HepG2 (cell line): ENCODE results near the gene HSD11B2. TPM values are rescaled to one million over a fixed set of nuclear protein-coding genes. Genes with fewer than 3 reads are reported as not detected.

ENCODE experiments used
- ATAD3A ChIP-seq: sonication (generic); formaldehyde crosslinking; IDR thresholded peaks from 2 replicates; pipeline ENCODE4 v1.4.0; 2020; ENCODE audit warnings: missing genetic modification reagents
- DMAP1 ChIP-seq: IDR thresholded peaks from 2 replicates; pipeline ENCODE4 v1.6.1; 2016
- JUN ChIP-seq: sonication (generic); formaldehyde crosslinking; IDR thresholded peaks from 2 replicates; pipeline ENCODE4 v1.4.0; 2020; ENCODE audit warnings: mild to moderate bottlenecking, missing genetic modification reagents
- KAT2B ChIP-seq: fragments of 150-350 bp; IDR thresholded peaks from 2 replicates; pipeline ENCODE4 v1.6.1; 2014; ENCODE audit warnings: low read depth, low read length, borderline replicate concordance
- KDM3A ChIP-seq: IDR thresholded peaks from 2 replicates; pipeline ENCODE4 v1.6.1; 2018; ENCODE audit warnings: low read depth, missing compliant biosample characterization
- KDM5B ChIP-seq: sonication (generic); formaldehyde crosslinking; IDR thresholded peaks from 2 replicates; pipeline ENCODE4 v1.4.0; 2020; ENCODE audit warnings: missing genetic modification reagents, mild to moderate bottlenecking, borderline replicate concordance
- KLF12 ChIP-seq: sonication (generic); formaldehyde crosslinking; IDR thresholded peaks from 2 replicates; pipeline ENCODE4 v1.4.0; 2020; ENCODE audit warnings: missing genetic modification reagents, borderline replicate concordance
- MATR3 ChIP-seq: sonication (generic); formaldehyde crosslinking; IDR thresholded peaks from 2 replicates; pipeline ENCODE4 v1.4.0; 2020; ENCODE audit warnings: missing genetic modification reagents
- NRL ChIP-seq: sonication (generic); formaldehyde crosslinking; IDR thresholded peaks from 2 replicates; pipeline ENCODE4 v1.5.0; 2020; ENCODE audit warnings: missing genetic modification reagents, mild to moderate bottlenecking, moderate library complexity, borderline replicate concordance
- REL ChIP-seq: sonication (generic); formaldehyde crosslinking; conservative IDR thresholded peaks from 2 replicates; pipeline ENCODE4 v1.8.0; 2022; ENCODE audit warnings: mild to moderate bottlenecking, missing genetic modification reagents, moderate library complexity
- SALL1 ChIP-seq: sonication (generic); formaldehyde crosslinking; IDR thresholded peaks from 2 replicates; pipeline ENCODE4 v1.8.0; 2022; ENCODE audit warnings: mild to moderate bottlenecking, missing genetic modification reagents
- ZNF460 ChIP-seq: sonication (generic); formaldehyde crosslinking; IDR thresholded peaks from 2 replicates; pipeline ENCODE4 v1.5.1; 2020; ENCODE audit warnings: missing genetic modification reagents, mild to moderate bottlenecking, borderline replicate concordance
- ZNF564 ChIP-seq: sonication (generic); formaldehyde crosslinking; IDR thresholded peaks from 2 replicates; pipeline ENCODE4 v1.8.1; 2023; ENCODE audit warnings: mild to moderate bottlenecking, missing genetic modification reagents
- ZNF607 ChIP-seq: sonication (generic); formaldehyde crosslinking; IDR thresholded peaks from 2 replicates; pipeline ENCODE4 v1.5.1; 2020; ENCODE audit warnings: missing genetic modification reagents, mild to moderate bottlenecking, borderline replicate concordance
- polyA plus RNA-seq, 8 experiments: library from polyadenylated mRNA; depleted of rRNA in 3 of 8; stranded (reverse) in 7 of 8; unstranded in 1 of 8; fragments of >200 nt; fragmentation: Illumina TruSeq in 4 of 8; extraction: Trizol in 4 of 8; gene quantifications; 2 replicates each; pipeline versions ENCODE4 v1.2.1 to v1.2.3, GENCODE V29; 2011 to 2016; ENCODE audit warnings: low read depth in 4 of 8, missing spikeins in 1 of 8, mixed read lengths in 1 of 8; ENCODE audit not compliant: insufficient read depth in 1 of 8
- total RNA-seq, 5 experiments: library from RNA; depleted of rRNA; stranded (reverse); fragments of >200 nt; fragmentation: Illumina TruSeq; extraction: Trizol; gene quantifications; 2 replicates each; pipeline ENCODE4 v1.2.3, GENCODE V29; 2016; ENCODE audit warnings: low read depth in 1 of 5
- TF ChIP-seq, protein P1 (sequence below): sonication (generic); formaldehyde crosslinking; IDR thresholded peaks from 2 replicates; pipeline ENCODE4 v1.5.1; 2020; ENCODE audit warnings: mild to moderate bottlenecking, missing genetic modification reagents, moderate library complexity
- TF ChIP-seq, protein P2 (sequence below): sonication (generic); formaldehyde crosslinking; IDR thresholded peaks from 2 replicates; pipeline ENCODE4 v1.8.1; 2022; ENCODE audit warnings: mild to moderate bottlenecking, missing genetic modification reagents
- TF ChIP-seq, protein P3 (sequence below): sonication (generic); formaldehyde crosslinking; IDR thresholded peaks from 2 replicates; pipeline ENCODE4 v1.9.0; 2022; ENCODE audit warnings: missing genetic modification reagents, mild to moderate bottlenecking, borderline replicate concordance
- TF ChIP-seq, protein P4 (sequence below): sonication (generic); formaldehyde crosslinking; IDR thresholded peaks from 2 replicates; pipeline ENCODE4 v1.5.0; 2020; ENCODE audit warnings: missing genetic modification reagents, mild to moderate bottlenecking, borderline replicate concordance
- TF ChIP-seq, protein P5 (sequence below): sonication (generic); formaldehyde crosslinking; IDR thresholded peaks from 2 replicates; pipeline ENCODE4 v1.4.0; 2020; ENCODE audit warnings: mild to moderate bottlenecking, missing genetic modification reagents
- TF ChIP-seq, protein P6 (sequence below): IDR thresholded peaks from 2 replicates; pipeline ENCODE4 v1.6.1; 2012; ENCODE audit warnings: inconsistent platforms

Gene HSD11B2
- total and polyA plus RNA-seq, 2 of the 13 experiments (the other 11 are each of a cell fraction or from before 2014, with no cell fraction given): 8.9 to 13.6 TPM

DNA sequence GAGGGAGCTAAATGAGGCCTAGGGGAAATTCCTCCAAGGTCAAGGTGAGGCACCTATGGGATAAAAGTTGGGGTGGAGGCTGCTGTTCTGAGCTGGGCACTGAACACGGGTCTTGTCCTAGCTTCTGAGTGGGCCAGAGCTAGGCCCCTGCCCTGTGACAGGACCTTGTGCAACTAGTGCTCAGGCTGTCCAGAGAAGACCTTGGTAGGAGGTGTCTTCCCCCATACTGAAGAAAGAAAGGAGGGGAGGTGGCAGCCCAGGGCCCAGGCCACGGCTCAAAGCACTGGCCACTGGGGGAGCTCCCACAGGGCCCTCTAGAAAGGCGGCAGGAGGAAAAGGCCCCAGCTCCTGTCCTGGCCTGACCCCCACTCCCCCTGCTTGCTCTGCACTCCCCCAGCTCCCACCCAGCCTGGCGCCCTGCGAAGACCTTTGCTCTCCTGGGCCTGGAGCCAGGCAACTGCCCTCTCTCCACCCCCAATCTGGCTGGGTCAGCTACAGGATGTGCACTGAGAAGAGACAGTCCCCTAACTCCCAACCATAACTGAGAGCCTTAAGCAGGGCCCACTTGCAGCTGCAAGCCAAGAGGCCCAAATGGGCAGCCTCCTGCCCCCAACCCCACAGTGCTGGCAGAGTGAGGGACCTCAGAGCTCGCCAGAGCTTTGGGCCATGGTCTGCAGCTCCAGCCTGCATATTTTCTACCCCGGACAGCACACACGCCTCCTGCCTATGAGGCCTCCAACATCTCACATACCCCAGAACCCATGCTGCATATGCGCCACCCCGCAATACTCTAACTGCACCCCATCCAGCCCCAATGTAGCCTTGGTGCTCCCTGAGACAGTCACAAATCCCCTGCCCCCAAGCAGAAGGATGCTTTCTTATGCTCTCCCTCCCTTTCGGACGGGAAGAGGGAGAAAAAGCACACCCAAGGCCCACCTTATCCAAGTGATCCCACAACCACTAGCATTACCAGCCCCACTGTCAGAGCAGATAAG, 15.3 kb downstream of the HSD11B2 start (continued):
- TF ChIP-seq KDM5B (peak; percentile 93), ATAD3A (CRISPR knock-in tag) (no peak), REL (CRISPR knock-in tag) (no peak), ZNF607 (peak; percentile 46; the same call in 1 of the 2 replicates), ZNF460 (CRISPR knock-in tag) (peak; percentile 25; the same call in 1 of the 2 replicates), MATR3 (no peak), SALL1 (CRISPR knock-in tag) (no peak), DMAP1 (CRISPR knock-in tag) (0 out of 2 replicates have a peak, but pooled peaks have one; percentile 22), KLF12 (CRISPR knock-in tag) (no peak), KDM3A (CRISPR knock-in tag) (no peak), JUN (CRISPR knock-in tag) (no peak), NRL (peak; percentile 72; the same call in 1 of the 2 replicates), KAT2B (no peak), ZNF564 (CRISPR knock-in tag) (no peak)
- TF ChIP-seq, protein P1, sequence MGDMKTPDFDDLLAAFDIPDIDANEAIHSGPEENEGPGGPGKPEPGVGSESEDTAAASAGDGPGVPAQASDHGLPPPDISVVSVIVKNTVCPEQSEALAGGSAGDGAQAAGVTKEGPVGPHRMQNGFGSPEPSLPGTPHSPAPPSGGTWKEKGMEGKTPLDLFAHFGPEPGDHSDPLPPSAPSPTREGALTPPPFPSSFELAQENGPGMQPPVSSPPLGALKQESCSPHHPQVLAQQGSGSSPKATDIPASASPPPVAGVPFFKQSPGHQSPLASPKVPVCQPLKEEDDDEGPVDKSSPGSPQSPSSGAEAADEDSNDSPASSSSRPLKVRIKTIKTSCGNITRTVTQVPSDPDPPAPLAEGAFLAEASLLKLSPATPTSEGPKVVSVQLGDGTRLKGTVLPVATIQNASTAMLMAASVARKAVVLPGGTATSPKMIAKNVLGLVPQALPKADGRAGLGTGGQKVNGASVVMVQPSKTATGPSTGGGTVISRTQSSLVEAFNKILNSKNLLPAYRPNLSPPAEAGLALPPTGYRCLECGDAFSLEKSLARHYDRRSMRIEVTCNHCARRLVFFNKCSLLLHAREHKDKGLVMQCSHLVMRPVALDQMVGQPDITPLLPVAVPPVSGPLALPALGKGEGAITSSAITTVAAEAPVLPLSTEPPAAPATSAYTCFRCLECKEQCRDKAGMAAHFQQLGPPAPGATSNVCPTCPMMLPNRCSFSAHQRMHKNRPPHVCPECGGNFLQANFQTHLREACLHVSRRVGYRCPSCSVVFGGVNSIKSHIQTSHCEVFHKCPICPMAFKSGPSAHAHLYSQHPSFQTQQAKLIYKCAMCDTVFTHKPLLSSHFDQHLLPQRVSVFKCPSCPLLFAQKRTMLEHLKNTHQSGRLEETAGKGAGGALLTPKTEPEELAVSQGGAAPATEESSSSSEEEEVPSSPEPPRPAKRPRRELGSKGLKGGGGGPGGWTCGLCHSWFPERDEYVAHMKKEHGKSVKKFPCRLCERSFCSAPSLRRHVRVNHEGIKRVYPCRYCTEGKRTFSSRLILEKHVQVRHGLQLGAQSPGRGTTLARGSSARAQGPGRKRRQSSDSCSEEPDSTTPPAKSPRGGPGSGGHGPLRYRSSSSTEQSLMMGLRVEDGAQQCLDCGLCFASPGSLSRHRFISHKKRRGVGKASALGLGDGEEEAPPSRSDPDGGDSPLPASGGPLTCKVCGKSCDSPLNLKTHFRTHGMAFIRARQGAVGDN (CRISPR knock-in tag): peak; percentile 94
- TF ChIP-seq, protein P2, sequence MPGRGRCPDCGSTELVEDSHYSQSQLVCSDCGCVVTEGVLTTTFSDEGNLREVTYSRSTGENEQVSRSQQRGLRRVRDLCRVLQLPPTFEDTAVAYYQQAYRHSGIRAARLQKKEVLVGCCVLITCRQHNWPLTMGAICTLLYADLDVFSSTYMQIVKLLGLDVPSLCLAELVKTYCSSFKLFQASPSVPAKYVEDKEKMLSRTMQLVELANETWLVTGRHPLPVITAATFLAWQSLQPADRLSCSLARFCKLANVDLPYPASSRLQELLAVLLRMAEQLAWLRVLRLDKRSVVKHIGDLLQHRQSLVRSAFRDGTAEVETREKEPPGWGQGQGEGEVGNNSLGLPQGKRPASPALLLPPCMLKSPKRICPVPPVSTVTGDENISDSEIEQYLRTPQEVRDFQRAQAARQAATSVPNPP (CRISPR knock-in tag): no peak
- TF ChIP-seq, protein P3, sequence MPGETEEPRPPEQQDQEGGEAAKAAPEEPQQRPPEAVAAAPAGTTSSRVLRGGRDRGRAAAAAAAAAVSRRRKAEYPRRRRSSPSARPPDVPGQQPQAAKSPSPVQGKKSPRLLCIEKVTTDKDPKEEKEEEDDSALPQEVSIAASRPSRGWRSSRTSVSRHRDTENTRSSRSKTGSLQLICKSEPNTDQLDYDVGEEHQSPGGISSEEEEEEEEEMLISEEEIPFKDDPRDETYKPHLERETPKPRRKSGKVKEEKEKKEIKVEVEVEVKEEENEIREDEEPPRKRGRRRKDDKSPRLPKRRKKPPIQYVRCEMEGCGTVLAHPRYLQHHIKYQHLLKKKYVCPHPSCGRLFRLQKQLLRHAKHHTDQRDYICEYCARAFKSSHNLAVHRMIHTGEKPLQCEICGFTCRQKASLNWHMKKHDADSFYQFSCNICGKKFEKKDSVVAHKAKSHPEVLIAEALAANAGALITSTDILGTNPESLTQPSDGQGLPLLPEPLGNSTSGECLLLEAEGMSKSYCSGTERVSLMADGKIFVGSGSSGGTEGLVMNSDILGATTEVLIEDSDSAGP: 0 out of 2 replicates have a peak, but pooled peaks have one; percentile 76
- TF ChIP-seq, protein P4, sequence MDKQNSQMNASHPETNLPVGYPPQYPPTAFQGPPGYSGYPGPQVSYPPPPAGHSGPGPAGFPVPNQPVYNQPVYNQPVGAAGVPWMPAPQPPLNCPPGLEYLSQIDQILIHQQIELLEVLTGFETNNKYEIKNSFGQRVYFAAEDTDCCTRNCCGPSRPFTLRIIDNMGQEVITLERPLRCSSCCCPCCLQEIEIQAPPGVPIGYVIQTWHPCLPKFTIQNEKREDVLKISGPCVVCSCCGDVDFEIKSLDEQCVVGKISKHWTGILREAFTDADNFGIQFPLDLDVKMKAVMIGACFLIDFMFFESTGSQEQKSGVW (CRISPR knock-in tag): no peak
- TF ChIP-seq, protein P5, sequence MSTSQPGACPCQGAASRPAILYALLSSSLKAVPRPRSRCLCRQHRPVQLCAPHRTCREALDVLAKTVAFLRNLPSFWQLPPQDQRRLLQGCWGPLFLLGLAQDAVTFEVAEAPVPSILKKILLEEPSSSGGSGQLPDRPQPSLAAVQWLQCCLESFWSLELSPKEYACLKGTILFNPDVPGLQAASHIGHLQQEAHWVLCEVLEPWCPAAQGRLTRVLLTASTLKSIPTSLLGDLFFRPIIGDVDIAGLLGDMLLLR (CRISPR knock-in tag): peak; percentile 45; the same call in 1 of the 2 replicates
- TF ChIP-seq, protein P6, sequence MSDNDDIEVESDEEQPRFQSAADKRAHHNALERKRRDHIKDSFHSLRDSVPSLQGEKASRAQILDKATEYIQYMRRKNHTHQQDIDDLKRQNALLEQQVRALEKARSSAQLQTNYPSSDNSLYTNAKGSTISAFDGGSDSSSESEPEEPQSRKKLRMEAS: peak; percentile 52; the same call in 1 of the 2 replicates
